OCI-LY3 (cell line): ENCODE results near the gene CAMKMT.

ENCODE experiments used
- H2AFZ ChIP-seq: fragments of 200-600, 300-600 bp; shearing (Covaris generic); 2 replicates; pipeline ENCODE4 v1.6.0; 2014; ENCODE audit warnings: antibody characterized with exemption, low read depth, low read length
- H3K27ac ChIP-seq: fragments of 200-600, 300-600 bp; sonication (generic); 2 replicates; pipeline ENCODE4 v1.5.1; 2014; ENCODE audit warnings: mild to moderate bottlenecking, low read length, moderate library complexity, mixed read lengths
- H3K27me3 ChIP-seq: fragments of 200-600, 300-600 bp; sonication (generic); 2 replicates; pipeline ENCODE4 v1.6.1; 2014; ENCODE audit warnings: low read depth, low read length, mixed read lengths
- H3K36me3 ChIP-seq: fragments of 200-600, 300-600 bp; sonication (generic); replicated peaks from 2 replicates; pipeline ENCODE3; 2014; ENCODE audit warnings: low read depth, low read length, mixed read lengths
- H3K4me1 ChIP-seq: fragments of 300-600, 200-600 bp; sonication (generic); 2 replicates; pipeline ENCODE4 v1.6.1; 2014; ENCODE audit warnings: low read length, mixed read lengths
- H3K4me2 ChIP-seq: fragments of 200-600, 300-600 bp; sonication (generic); 2 replicates; pipeline ENCODE4 v1.6.1; 2014; ENCODE audit warnings: low read length, mixed read lengths
- H3K4me3 ChIP-seq: fragments of 300-600, 200-600 bp; sonication (generic); 2 replicates; pipeline ENCODE4 v1.5.1; 2014; ENCODE audit warnings: antibody characterized with exemption, mild to moderate bottlenecking, low read length, moderate library complexity
- H3K79me2 ChIP-seq: fragments of 300-600, 200-600 bp; shearing (Covaris generic); 2 replicates; pipeline ENCODE4 v1.6.1; 2014; ENCODE audit warnings: mild to moderate bottlenecking, low read length, mixed read lengths
- H3K9ac ChIP-seq: fragments of 300-600, 200-600 bp; shearing (Covaris generic); 2 replicates; pipeline ENCODE4 v1.6.0; 2014; ENCODE audit warnings: mild to moderate bottlenecking, low read length, moderate library complexity
- H3K9me3 ChIP-seq: fragments of 200-600, 300-600 bp; shearing (Covaris generic); 2 replicates; pipeline ENCODE4 v1.6.1; 2014; ENCODE audit warnings: low read length, mixed read lengths; ENCODE audit not compliant: insufficient read depth
- H4K20me1 ChIP-seq: fragments of 200-600, 300-600 bp; sonication (generic); 2 replicates; pipeline ENCODE4 v1.6.1; 2016; ENCODE audit warnings: low read length, mixed read lengths; ENCODE audit not compliant: insufficient read depth
- CTCF ChIP-seq: fragments of 200-600, 300-600 bp; sonication (generic); IDR thresholded peaks from 2 replicates; pipeline ENCODE4 v1.5.1; 2014; ENCODE audit warnings: antibody characterized with exemption, low read length, low read depth
- EZH2phosphoT487 ChIP-seq: fragments of 200-600 bp; shearing (Covaris generic); IDR thresholded peaks from 2 replicates; pipeline ENCODE4 v1.6.1; 2018; ENCODE audit warnings: antibody characterized with exemption, mixed run types, low read depth

The CAMKMT gene

DNA sequence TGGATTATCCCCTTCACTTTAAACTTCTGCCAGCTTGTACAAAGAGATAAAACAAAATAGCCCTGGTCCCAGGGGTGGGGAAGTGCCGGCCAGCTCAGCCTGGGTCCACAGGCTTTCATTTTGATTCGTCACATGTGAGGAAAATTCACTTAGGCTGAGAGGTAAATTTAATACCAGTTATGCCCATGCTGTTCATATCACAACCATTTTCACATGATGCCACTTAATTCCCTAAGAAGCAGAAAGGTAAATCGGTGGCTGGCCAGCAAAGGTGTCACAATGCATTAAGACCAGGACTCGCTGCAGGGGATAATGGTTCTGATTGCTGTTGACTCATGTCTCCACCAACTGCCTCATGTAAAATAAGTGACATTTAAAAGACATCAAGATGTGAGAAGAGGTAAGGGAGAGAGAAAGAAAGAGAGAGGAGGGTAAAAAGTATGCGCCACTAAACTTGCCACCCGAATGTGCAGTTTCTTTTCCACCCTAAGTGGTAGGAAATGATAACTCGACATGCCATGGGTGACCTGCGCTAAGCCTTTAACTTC, 318.8 kb downstream of the CAMKMT start:
- Histone ChIP-seq H2AFZ (no peak overlapping the region), H3K9ac (no peak overlapping the region), H3K4me3 (no peak overlapping the region), H3K36me3 (no peaks in the 10 kb centered on the region), H3K4me1 (no peaks in the 10 kb centered on the region), H3K79me2 (no peaks in the 10 kb centered on the region), H3K4me2 (no peak overlapping the region), H3K27me3 (no peaks in the 10 kb centered on the region), H4K20me1 (no peaks in the 10 kb centered on the region), H3K27ac (no peak overlapping the region), H3K9me3 (no peaks in the 10 kb centered on the region)
- TF ChIP-seq CTCF, result no peak
- TF ChIP-seq EZH2phosphoT487, result no peak

GRCh38 chr2:44680983-44681531, 319.3 kb downstream of the CAMKMT start:
- no peaks in the 10 kb centered on the region for H4K20me1 ChIP-seq
- no peak overlapping the region for H3K4me3 ChIP-seq
- H3K9ac ChIP-seq, result no peak overlapping the region
- H3K36me3 ChIP-seq, result no peaks in the 10 kb centered on the region
- no peak overlapping the region for H3K27ac ChIP-seq
- no peaks in the 10 kb centered on the region for H3K4me1 ChIP-seq
- no peaks in the 10 kb centered on the region for H3K9me3 ChIP-seq
- no peaks in the 10 kb centered on the region for H3K79me2 ChIP-seq
- TF ChIP-seq CTCF, result no peak
- TF ChIP-seq EZH2phosphoT487, result no peak
- H3K27me3 ChIP-seq, result no peaks in the 10 kb centered on the region
- no peak overlapping the region for H2AFZ ChIP-seq
- H3K4me2 ChIP-seq, result no peak overlapping the region

DNA sequence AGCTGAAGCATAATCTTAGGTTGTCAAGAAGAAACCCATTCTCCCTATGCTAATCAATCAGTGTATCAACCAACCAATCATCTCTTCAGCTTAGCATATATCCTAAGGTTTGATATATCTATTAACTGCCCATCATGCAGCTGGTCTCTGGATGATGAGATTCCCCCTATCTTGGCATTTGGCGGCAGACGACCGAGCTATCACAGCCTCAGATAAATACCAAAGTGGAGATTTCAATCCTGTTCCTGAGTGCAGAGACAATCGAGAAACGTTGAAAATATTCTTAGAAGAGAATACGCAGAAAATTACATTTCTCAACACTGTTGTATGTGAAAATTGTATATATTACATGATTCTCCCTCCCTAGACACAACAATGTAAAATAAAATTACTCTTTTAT, 320.7 kb downstream of the CAMKMT start:
- Histone ChIP-seq H4K20me1 (no peaks in the 10 kb centered on the region), H3K4me2 (no peak overlapping the region), H3K4me1 (no peaks in the 10 kb centered on the region), H3K27me3 (no peaks in the 10 kb centered on the region), H3K36me3 (no peaks in the 10 kb centered on the region), H2AFZ (no peak overlapping the region), H3K9ac (no peak overlapping the region), H3K27ac (no peak overlapping the region), H3K9me3 (no peaks in the 10 kb centered on the region), H3K79me2 (no peaks in the 10 kb centered on the region), H3K4me3 (no peak overlapping the region)
- no peak for TF ChIP-seq CTCF
- no peak for TF ChIP-seq EZH2phosphoT487

DNA sequence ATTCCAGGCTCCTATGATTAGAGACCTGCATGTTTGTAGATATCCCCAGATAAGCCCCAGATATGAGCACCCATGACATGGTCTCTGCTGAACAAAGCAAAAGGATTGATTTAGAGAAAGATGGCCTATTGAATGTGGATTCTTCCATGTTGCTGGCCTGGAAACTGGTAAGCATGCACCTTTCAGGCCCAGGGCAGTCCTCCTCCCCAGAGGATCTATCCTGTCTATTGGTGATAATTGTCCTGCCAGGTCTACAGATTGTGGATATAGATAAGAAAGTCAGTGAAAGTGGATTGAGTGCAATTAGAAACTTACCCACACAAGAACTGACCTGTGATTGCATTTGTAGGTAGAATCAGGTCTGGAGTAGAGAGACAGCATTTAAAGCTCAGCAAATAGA, 322.8 kb downstream of the CAMKMT start:
- Histone ChIP-seq H3K36me3 (no peaks in the 10 kb centered on the region), H3K79me2 (no peaks in the 10 kb centered on the region), H3K4me2 (no peak overlapping the region), H3K4me1 (no peaks in the 10 kb centered on the region), H3K27me3 (no peaks in the 10 kb centered on the region), H4K20me1 (no peaks in the 10 kb centered on the region), H3K9me3 (no peaks in the 10 kb centered on the region), H2AFZ (no peak overlapping the region), H3K9ac (no peak overlapping the region), H3K27ac (no peak overlapping the region), H3K4me3 (no peak overlapping the region)
- TF ChIP-seq EZH2phosphoT487 (no peak), CTCF (no peak)
